ENCODE measurements around the gene FLYWCH1. TPM values are rescaled to one million over a fixed set of nuclear protein-coding genes. Genes with fewer than 3 reads are reported as not detected.

Gene FLYWCH1
- total RNA-seq, 1 experiment from 2014 or later, result 12.5 TPM

GRCh38 chr16:2988590-2989099 is 76.9 kb downstream of the FLYWCH1 start:
- WGBS (ENCODE audit: extremely low coverage, insufficient read length, low lambda C conversion rate), result no CpG with 5 or more reads among the region's 8 CpGs
- no peak for TF ChIP-seq CTCF (conservative IDR thresholded peaks at IDR 0.05)
- Histone ChIP-seq H2BK5ac (ENCODE audit: insufficient read length, low read length) (no peak overlapping the region), H2BK15ac (ENCODE audit: low read depth, low read length) (no peak overlapping the region), H3K4me2 (ENCODE audit: insufficient read depth, insufficient read length, low read length) (no peak overlapping the region), H3K79me1 (ENCODE audit: insufficient read depth, low read depth, low read length, poor library complexity, severe bottlenecking) (no peaks in the 10 kb centered on the region), H3K23me2 (ENCODE audit: insufficient read length, low read depth, low read length, poor library complexity, severe bottlenecking) (no peaks in the 10 kb centered on the region), H3K23ac (ENCODE audit: insufficient read length, low read depth, low read length) (no peak overlapping the region), H3K27me3 (ENCODE audit: insufficient read depth, low read length) (no peaks in the 10 kb centered on the region), H3K9me3 (ENCODE audit: control insufficient read depth, low read depth, low read length) (no peaks in the 10 kb centered on the region), H3K18ac (ENCODE audit: insufficient read length, low read depth, low read length) (no peak overlapping the region), H3K27ac (ENCODE audit: insufficient read length, low read depth, low read length) (no peak overlapping the region), H4K20me1 (ENCODE audit: control insufficient read depth, insufficient read depth, insufficient read length) (no peaks in the 10 kb centered on the region), H2BK120ac (ENCODE audit: low read depth, low read length, poor library complexity, severe bottlenecking) (no peak overlapping the region), H4K5ac (ENCODE audit: insufficient read length, low read depth, low read length) (no peak overlapping the region), H3K4ac (ENCODE audit: low read depth, low read length) (no peak overlapping the region), H3K79me2 (ENCODE audit: insufficient read depth, low read length) (no peaks in the 10 kb centered on the region), H3K9ac (ENCODE audit: extremely low read depth, insufficient read length, low read length) (no peak overlapping the region), H2BK12ac (ENCODE audit: insufficient read length, low read depth, low read length) (no peak overlapping the region), H3T11ph (ENCODE audit: low read length) (no peak overlapping the region), H4K8ac (replicated peaks; ENCODE audit: insufficient read length, low read depth, low read length) (no peak overlapping the region), H3K14ac (ENCODE audit: insufficient read depth, low read length) (no peak overlapping the region; the same call in 1 of the 2 replicates), H2AK5ac (ENCODE audit: insufficient read length, low read length) (no peak overlapping the region), H4K91ac (ENCODE audit: insufficient read length, low read depth, low read length) (no peak overlapping the region), H3K4me1 (ENCODE audit: insufficient read depth, low read length) (no peaks in the 10 kb centered on the region; the same call in 1 of the 2 replicates), H3K56ac (ENCODE audit: insufficient read length, low read depth, low read length) (no peak overlapping the region), H2BK20ac (ENCODE audit: low read depth, low read length, poor library complexity, severe bottlenecking) (no peak overlapping the region), H2AFZ (ENCODE audit: low read length) (no peak overlapping the region)
- Mint-ChIP-seq H3K4me3 (no peak overlapping the region), H3K4me1 (peaks cover 11 to 43% of the 10 kb centered on the region in 2 experiments), H3K9me3 (no peaks in the 10 kb centered on the region), H3K36me3 (ENCODE audit: insufficient read depth in 1 of 3, low read depth in 3 of 3) (no peaks in the 10 kb centered on the region), H3K27ac (no peak overlapping the region), H3K27me3 (ENCODE audit: low read depth) (peaks cover 10% of the 10 kb centered on the region)
- no peak for DNase-seq

Measured in H9 (cell line).